Measurements from ENCODE around the gene SMARCA4.

SMARCA4 gene

GRCh38 chr19:11089254-11090013 lies 128.6 kb downstream of the SMARCA4 start, which contains the start of gene LDLR (continued):
- TF ChIP-seq IKZF3 (tag by site-specific recombination; IDR thresholded peaks at IDR 0.05) (peak; percentile 72), REPIN1 (tag by site-specific recombination; IDR thresholded peaks at IDR 0.05; ENCODE audit: low read depth) (no peak), ZSCAN16 (tag by site-specific recombination; IDR thresholded peaks at IDR 0.05) (no peak), ZNF830 (tag by site-specific recombination; IDR thresholded peaks at IDR 0.05; ENCODE audit: low read depth) (no peak), ZFP69B (tag by site-specific recombination; IDR thresholded peaks at IDR 0.05) (peak; percentile 84), ZNF518A (tag by site-specific recombination; conservative IDR thresholded peaks at IDR 0.05; ENCODE audit: low read depth) (0 out of 2 replicates have a peak, but pooled peaks have one; percentile 10), ZBTB49 (tag by site-specific recombination; IDR thresholded peaks at IDR 0.05; ENCODE audit: low read depth) (no peak), KLF16 (tag by site-specific recombination; IDR thresholded peaks at IDR 0.05) (no peak), ZNF140 (tag by site-specific recombination; IDR thresholded peaks at IDR 0.05) (no peak), SP3 (tag by site-specific recombination; IDR thresholded peaks at IDR 0.05) (peak; percentile 58), ZSCAN30 (tag by site-specific recombination; IDR thresholded peaks at IDR 0.05) (0 out of 2 replicates have a peak, but pooled peaks have one; percentile 18), ZNF350 (tag by site-specific recombination; IDR thresholded peaks at IDR 0.05) (no peak), ZNF580 (tag by site-specific recombination; IDR thresholded peaks at IDR 0.05) (peak; percentile 7; the same call in 1 of the 2 replicates), ZNF341 (tag by site-specific recombination; IDR thresholded peaks at IDR 0.05; ENCODE audit: low read depth) (peak; percentile 86), ZNF404 (tag by site-specific recombination; IDR thresholded peaks at IDR 0.05) (no peak), ZNF175 (tag by site-specific recombination; IDR thresholded peaks at IDR 0.05) (no peak), AEBP2 (tag by site-specific recombination; IDR thresholded peaks at IDR 0.05; ENCODE audit: borderline replicate concordance) (no peak), ZNF324 (tag by site-specific recombination; IDR thresholded peaks at IDR 0.05) (no peak), ZNF157 (tag by site-specific recombination; IDR thresholded peaks at IDR 0.05) (no peak), ZBTB17 (tag by site-specific recombination; IDR thresholded peaks at IDR 0.05) (peak; percentile 69), ZNF654 (tag by site-specific recombination; IDR thresholded peaks at IDR 0.05; ENCODE audit: low read depth) (no peak), ZNF416 (tag by site-specific recombination; IDR thresholded peaks at IDR 0.05) (no peak), ZNF155 (tag by site-specific recombination; IDR thresholded peaks at IDR 0.05) (no peak), ZNF19 (tag by site-specific recombination; IDR thresholded peaks at IDR 0.05; ENCODE audit: low read depth) (no peak), ZIC2 (tag by site-specific recombination; IDR thresholded peaks at IDR 0.05) (peak; percentile 94), ZNF791 (tag by site-specific recombination; IDR thresholded peaks at IDR 0.05) (no peak), ZNF16 (tag by site-specific recombination; IDR thresholded peaks at IDR 0.05; ENCODE audit: low read depth) (no peak), ZNF585B (tag by site-specific recombination; IDR thresholded peaks at IDR 0.05) (no peak), ZNF24 (tag by site-specific recombination; IDR thresholded peaks at IDR 0.05) (0 out of 2 replicates have a peak, but pooled peaks have one; percentile 37), ZNF660 (tag by site-specific recombination; IDR thresholded peaks at IDR 0.05) (peak; percentile 48; the same call in 1 of the 2 replicates), ZNF311 (tag by site-specific recombination; IDR thresholded peaks at IDR 0.05; ENCODE audit: borderline replicate concordance) (no peak), HOXA7 (CRISPR knock-in tag; IDR thresholded peaks at IDR 0.05; ENCODE audit: borderline replicate concordance) (no peak), ZNF223 (tag by site-specific recombination; IDR thresholded peaks at IDR 0.05) (no peak)

Data from HEK293 (cell line).